ENCODE data around the gene PALM2AKAP2. TPM values are rescaled to one million over a fixed set of nuclear protein-coding genes. Genes with fewer than 3 reads are reported as not detected.

PALM2AKAP2 gene
- total and polyA plus RNA-seq, 9 of the 15 experiments (the other 6 are each of a cell fraction or from before 2014, with no cell fraction given) = not detected

DNA sequence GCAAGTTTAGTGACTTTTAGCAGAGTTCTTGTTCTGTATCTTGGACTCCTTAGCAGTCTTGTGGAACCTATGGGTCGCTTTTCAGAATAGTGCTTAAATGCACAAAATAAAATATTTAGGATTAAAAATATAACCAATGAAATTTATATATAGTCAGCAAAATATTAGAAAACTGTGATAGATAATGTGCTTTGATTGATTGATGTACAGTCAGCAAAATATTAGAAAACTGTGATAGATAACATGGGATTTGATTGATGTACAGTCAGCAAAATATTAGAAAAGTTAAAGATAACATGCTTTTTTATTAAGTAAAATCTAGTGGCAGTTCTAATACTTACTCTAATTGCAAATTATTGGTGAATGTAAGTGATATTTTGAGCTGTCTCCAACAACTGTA is 16.1 kb downstream of the PALM2AKAP2 start (continued):
- TF ChIP-seq MAFK (IDR thresholded peaks at IDR 0.05; ENCODE audit: low read length) (peak; percentile 52; the same call in 1 of the 2 replicates), ZNF717 (CRISPR knock-in tag; IDR thresholded peaks at IDR 0.05) (no peak), USF1 (CRISPR knock-in tag; IDR thresholded peaks at IDR 0.05) (no peak), C11orf30 (IDR thresholded peaks at IDR 0.05; ENCODE audit: low read depth) (peak; percentile 77), ATF7 (IDR thresholded peaks at IDR 0.05) (no peak), GTF2F1 (IDR thresholded peaks at IDR 0.05; ENCODE audit: low read depth, low read length) (no peak), MXI1 (IDR thresholded peaks at IDR 0.05; ENCODE audit: low read depth, low read length) (no peak), RBM25 (IDR thresholded peaks at IDR 0.05; ENCODE audit: low read depth, low read length, severe bottlenecking) (no peak)

DNA sequence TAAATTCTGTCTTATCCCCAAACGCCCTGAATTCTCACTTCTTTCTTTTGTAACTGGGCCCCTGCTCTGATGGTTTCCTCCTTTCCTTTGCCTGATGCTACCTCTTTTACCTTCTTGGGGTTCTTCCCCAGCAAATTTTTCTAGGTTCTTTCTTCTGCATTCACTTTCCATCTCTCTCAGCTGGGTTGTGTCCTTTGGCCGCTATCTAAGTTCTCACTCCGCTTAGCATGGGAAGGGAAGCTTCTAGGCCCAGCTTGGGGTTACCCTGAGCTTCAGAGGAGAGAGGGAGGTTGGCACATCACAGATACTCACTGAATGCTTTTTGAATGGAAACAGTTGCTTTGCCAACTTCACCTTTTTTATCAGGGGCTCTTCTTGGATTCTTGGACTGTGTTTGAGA is 17.0 kb downstream of the PALM2AKAP2 start:
- ChIA-PET POLR2A (no interaction called here), CTCF (ENCODE audit: low intra/inter-chr PET ratio) (no interaction called here)
- no peak for FAIRE-seq
- Histone ChIP-seq H3K9ac (ENCODE audit: insufficient read depth in 1 of 2, low read depth in 2 of 2, low read length in 2 of 2) (no peak overlapping the region), H3K9me1 (ENCODE audit: control insufficient read depth, insufficient read depth, low read length) (no peaks in the 10 kb centered on the region), H3K36me3 (ENCODE audit: control insufficient read depth, insufficient read depth, low read length) (no peaks in the 10 kb centered on the region), H2AFZ (ENCODE audit: low read depth, low read length) (no peak overlapping the region), H4K20me1 (replicated peaks; ENCODE audit: control insufficient read depth, insufficient read depth, low read length) (no peaks in the 10 kb centered on the region), H3K27ac (ENCODE audit: extremely low read depth, low read depth, low read length) (no peak overlapping the region), H3K9me3 (replicated peaks; ENCODE audit: control insufficient read depth, insufficient read depth, low read depth, low read length) (no peaks in the 10 kb centered on the region), H3K4me3 (no peak overlapping the region), H3K27me3 (ENCODE audit: control insufficient read depth in 2 of 2, insufficient read depth in 2 of 2, low read length in 2 of 2) (no peaks in the 10 kb centered on the region), H3K4me1 (replicated peaks in 1 of 2; ENCODE audit: control insufficient read depth in 2 of 2, insufficient read depth in 2 of 2, low read length in 2 of 2) (no peaks in the 10 kb centered on the region), H3K79me2 (ENCODE audit: control insufficient read depth, insufficient read depth, low read length) (no peaks in the 10 kb centered on the region), H3K4me2 (ENCODE audit: insufficient read depth, low read length) (no peak overlapping the region)
- no peak for DNase-seq (ENCODE audit: extremely low read depth in 1 of 4, low spot score in 3 of 4)
- in situ Hi-C loops (cut with MboI) (no loop called here), intact Hi-C loops (cut with micrococcal nuclease) (no loop called here)
- no peak for TF ChIP-seq ZC3H8 (IDR thresholded peaks at IDR 0.05)
- no TSS peak for BruUV-seq (replicated peaks)
- 2% methylated on average over 3 of the region's 3 CpGs for WGBS (ENCODE audit: insufficient coverage, low coverage, missing lambda C conversion rate)
- ATAC-seq = no peak

Data from K562 (cell line).